B cell (primary cell): ENCODE results near the gene NOXO1. TPM values are rescaled to one million over a fixed set of nuclear protein-coding genes. Genes with fewer than 3 reads are reported as not detected.

ENCODE experiments used
- ATAC-seq: fragments of 200-7000 bp; cut with Tn5 transposase; one replicate; pipeline ENCODE4 v1.10.0; 2021; ENCODE audit warnings: low read depth, mild to moderate bottlenecking, moderate number of reproducible peaks, moderate library complexity
- CTCF ChIA-PET: fragments of 350-600 bp; sonication (Branson Sonifier 250); formaldehyde crosslinking; loops from one replicate; lab custom pipeline; 2021; ENCODE audit warnings: antibody characterized with exemption, inconsistent platforms; lab: Charles Lee
- POLR2A ChIA-PET: fragments of 350-600 bp; sonication (Branson Sonifier 250); formaldehyde crosslinking; loops from one replicate; lab custom pipeline; 2021; ENCODE audit warnings: antibody characterized with exemption; lab: Charles Lee
- DNase-seq: peaks from one replicate; pipeline ENCODE4 v3.0.0; 2013
- H2AFZ ChIP-seq: 2 replicates; pipeline ENCODE4 v1.6.1; 2012; ENCODE audit warnings: mild to moderate bottlenecking, low read depth, low read length; ENCODE audit not compliant: insufficient read depth, poor library complexity, severe bottlenecking
- H3K27ac ChIP-seq, 2 donors: 1 replicate in 1 of 2; 2 replicates in 1 of 2; pipeline ENCODE4 v1.5.1; 2012 to 2013; ENCODE audit warnings: low read length in 2 of 2, mild to moderate bottlenecking in 2 of 2, moderate library complexity in 1 of 2
- H3K27me3 ChIP-seq, 4 experiments: fragments of 200-600 bp in 1 of 4; sonication (generic) in 1 of 4; replicated peaks in 1 of 4; 1 replicate in 2 of 4; 2 replicates in 2 of 4; pipeline versions ENCODE4 v1.6.1 to v1.7.0; 2013 to 2016; ENCODE audit warnings: low read length in 3 of 4, mild to moderate bottlenecking in 2 of 4, mixed read lengths in 1 of 4, moderate library complexity in 1 of 4; ENCODE audit not compliant: insufficient read depth in 4 of 4, control insufficient read depth in 3 of 4; ENCODE audit errors: control extremely low read depth in 1 of 4
- H3K36me3 ChIP-seq, 2 experiments: replicated peaks in 1 of 2; 1 replicate in 1 of 2; 2 replicates in 1 of 2; pipeline versions ENCODE4 v1.6.1 to v1.7.1; 2013; ENCODE audit warnings: low read length in 1 of 2; ENCODE audit not compliant: insufficient read depth in 2 of 2, control insufficient read depth in 1 of 2; ENCODE audit errors: control extremely low read depth in 1 of 2, extremely low read depth in 1 of 2
- H3K4me1 ChIP-seq, 2 donors: fragments of 200-600 bp in 1 of 2; sonication (generic) in 1 of 2; 1 replicate in 1 of 2; 2 replicates in 1 of 2; pipeline versions ENCODE4 v1.5.1 to v1.6.1; 2013 to 2017; ENCODE audit warnings: low read length in 2 of 2; ENCODE audit not compliant: control insufficient read depth in 2 of 2, insufficient read depth in 2 of 2
- H3K4me2 ChIP-seq: replicated peaks from 2 replicates; pipeline ENCODE3; 2012; ENCODE audit warnings: mild to moderate bottlenecking, low read depth, low read length; ENCODE audit not compliant: poor library complexity, severe bottlenecking
- H3K4me3 ChIP-seq, 5 experiments: fragments of 200-600 bp in 1 of 5; sonication (generic) in 1 of 5; 1 replicate in 3 of 5; 2 replicates in 2 of 5; pipeline versions ENCODE4 v1.5.1 to v1.7.0; 2011 to 2016; ENCODE audit warnings: low read length in 4 of 5, mild to moderate bottlenecking in 4 of 5, low read depth in 2 of 5, control low read depth in 1 of 5, moderate library complexity in 1 of 5; ENCODE audit not compliant: insufficient read depth in 1 of 5; ENCODE audit errors: control extremely low read depth in 1 of 5, extremely low read depth in 1 of 5
- H3K79me2 ChIP-seq: fragments of 200-600 bp; sonication (generic); one replicate; pipeline ENCODE4 v1.6.0; 2016; ENCODE audit warnings: low read length; ENCODE audit not compliant: control insufficient read depth, insufficient read depth
- H3K9ac ChIP-seq: fragments of 200-600 bp; sonication (generic); 2 replicates; pipeline ENCODE4 v1.6.1; 2017; ENCODE audit warnings: mild to moderate bottlenecking, low read length, moderate library complexity
- H3K9me3 ChIP-seq, 3 donors: one replicate each; pipeline versions ENCODE4 v1.6.1 to v1.7.1; 2013; ENCODE audit warnings: low read length in 2 of 3; ENCODE audit not compliant: control insufficient read depth in 2 of 3, insufficient read depth in 1 of 3; ENCODE audit errors: control extremely low read depth in 1 of 3
- H4K20me1 ChIP-seq: 2 replicates; pipeline ENCODE4 v1.6.0; 2012; ENCODE audit warnings: mild to moderate bottlenecking, low read length; ENCODE audit not compliant: insufficient read depth, control insufficient read depth, poor library complexity, severe bottlenecking
- H3K27ac Mint-ChIP-seq: one replicate; pipeline ENCODE4 v1.8.0; 2021; ENCODE audit warnings: mixed read lengths
- H3K27me3 Mint-ChIP-seq: one replicate; pipeline ENCODE4 v1.8.0; 2021; ENCODE audit warnings: mixed read lengths
- H3K4me1 Mint-ChIP-seq: one replicate; pipeline ENCODE4 v1.8.0; 2021; ENCODE audit warnings: mixed read lengths
- H3K4me3 Mint-ChIP-seq: one replicate; pipeline ENCODE4 v1.8.0; 2021; ENCODE audit warnings: mixed read lengths
- H3K9me3 Mint-ChIP-seq: one replicate; pipeline ENCODE4 v1.8.0; 2022; ENCODE audit warnings: mixed read lengths; ENCODE audit not compliant: insufficient read depth
- EZH2 ChIP-seq: IDR thresholded peaks from 2 replicates; pipeline ENCODE4 v1.6.1; 2012; ENCODE audit warnings: borderline replicate concordance, low read depth, mild to moderate bottlenecking, moderate library complexity, low read length; ENCODE audit not compliant: insufficient read depth, poor library complexity, severe bottlenecking
- WGBS: methylation state at CpG from one replicate; pipeline ENCODE4 v1.1.5; 2013; ENCODE audit warnings: missing lambda C conversion rate; ENCODE audit not compliant: insufficient coverage; 5-methylcytosine and 5-hydroxymethylcytosine counted together
- intact Hi-C: fragments of 100-400 bp; cut with micrococcal nuclease; formaldehyde crosslinking; loops from one replicate; pipeline ENCODE4 v1.10.0; 2022
- polyA plus RNA-seq: library from polyadenylated mRNA; depleted of rRNA; stranded (reverse); fragments of >200 nt; gene quantifications from 2 replicates; pipeline ENCODE4 v1.2.3, GENCODE V29; 2012
- total RNA-seq, 2 donors: library from RNA; stranded (reverse); fragments of 120-200 nt in 1 of 2; gene quantifications; 1 replicate in 1 of 2; 2 replicates in 1 of 2; pipeline versions ENCODE4 v1.2.3 to v1.2.4, GENCODE V29; 2013 to 2022
- TF ChIP-seq, protein P1 (sequence below): fragments of 200-600 bp; IDR thresholded peaks from one replicate; pipeline ENCODE4 v1.8.0; 2022; ENCODE audit warnings: antibody characterized with exemption, mild to moderate bottlenecking

Gene NOXO1
- total and polyA plus RNA-seq, 2 donors (not counting 1 experiment from before 2014, with no cell fraction given), result 0.30 to 0.74 TPM

DNA sequence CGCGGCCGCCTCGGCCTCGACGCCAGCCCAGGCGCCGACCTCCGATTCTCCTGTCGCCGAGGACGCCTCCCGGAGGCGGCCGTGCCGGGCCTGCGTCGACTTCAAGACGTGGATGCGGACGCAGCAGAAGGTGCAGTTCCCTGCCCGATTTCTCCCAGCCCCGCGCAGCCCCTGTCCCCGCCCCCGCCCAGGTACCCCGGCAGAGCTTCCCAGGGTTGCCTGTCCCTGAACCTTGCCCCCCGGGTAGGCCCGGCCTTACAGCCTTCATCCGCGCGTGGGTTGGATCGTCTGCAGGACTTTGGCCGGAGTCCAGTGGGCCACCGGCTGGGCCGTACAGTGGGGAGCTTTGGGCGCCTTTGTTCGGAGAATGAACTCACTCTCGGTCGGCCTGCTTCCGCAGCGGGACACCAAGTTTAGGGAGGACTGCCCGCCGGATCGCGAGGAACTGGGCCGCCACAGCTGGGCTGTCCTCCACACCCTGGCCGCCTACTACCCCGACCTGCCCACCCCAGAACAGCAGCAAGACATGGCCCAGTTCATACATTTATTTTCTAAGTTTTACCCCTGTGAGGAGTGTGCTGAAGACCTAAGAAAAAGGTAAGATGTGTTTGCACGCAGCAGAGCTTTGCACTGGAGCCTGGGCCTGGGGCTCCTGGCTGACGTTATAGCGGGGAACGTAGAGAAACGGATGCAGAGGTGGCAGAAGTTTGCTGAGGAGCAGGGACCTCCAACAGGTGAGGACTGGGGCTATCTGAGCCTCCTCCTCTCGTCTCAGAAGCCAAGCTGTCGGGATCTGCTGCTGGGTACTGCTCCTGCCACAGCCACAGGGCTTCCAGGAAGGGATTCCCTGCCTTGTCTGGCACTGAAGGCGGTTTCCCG is 3.3 kb upstream of the NOXO1 start:
- H3K9ac ChIP-seq, result peak overlapping the region; percentile 76
- ChIA-PET CTCF (interaction anchor here (0.6 to 1.4 kb wide), 4 partner anchors 11 to 331 kb away, joined by 3 to 4 read pairs (median 4); partner anchors contain the start of genes RPS2 and TBL3), POLR2A (interaction anchor here (0.7 to 3.5 kb wide), 7 partner anchors 13 to 504 kb away, joined by 3 to 15 read pairs (median 4); partner anchors contain the start of genes RPS2 and TBL3)
- 16% methylated on average over 56 of the region's 58 CpGs for WGBS
- peak overlapping the region; percentile 98 for H3K4me2 ChIP-seq
- Mint-ChIP-seq H3K4me1 (peaks cover 33% of the 10 kb centered on the region), H3K4me3 (peak overlapping the region; percentile 88), H3K9me3 (no peaks in the 10 kb centered on the region), H3K27ac (peak overlapping the region; percentile 61), H3K27me3 (peaks cover 6% of the 10 kb centered on the region)
- peaks cover 0 to 34% (median 19%) of the 10 kb centered on the region in 4 experiments for H3K27me3 ChIP-seq
- TF ChIP-seq, protein P1, sequence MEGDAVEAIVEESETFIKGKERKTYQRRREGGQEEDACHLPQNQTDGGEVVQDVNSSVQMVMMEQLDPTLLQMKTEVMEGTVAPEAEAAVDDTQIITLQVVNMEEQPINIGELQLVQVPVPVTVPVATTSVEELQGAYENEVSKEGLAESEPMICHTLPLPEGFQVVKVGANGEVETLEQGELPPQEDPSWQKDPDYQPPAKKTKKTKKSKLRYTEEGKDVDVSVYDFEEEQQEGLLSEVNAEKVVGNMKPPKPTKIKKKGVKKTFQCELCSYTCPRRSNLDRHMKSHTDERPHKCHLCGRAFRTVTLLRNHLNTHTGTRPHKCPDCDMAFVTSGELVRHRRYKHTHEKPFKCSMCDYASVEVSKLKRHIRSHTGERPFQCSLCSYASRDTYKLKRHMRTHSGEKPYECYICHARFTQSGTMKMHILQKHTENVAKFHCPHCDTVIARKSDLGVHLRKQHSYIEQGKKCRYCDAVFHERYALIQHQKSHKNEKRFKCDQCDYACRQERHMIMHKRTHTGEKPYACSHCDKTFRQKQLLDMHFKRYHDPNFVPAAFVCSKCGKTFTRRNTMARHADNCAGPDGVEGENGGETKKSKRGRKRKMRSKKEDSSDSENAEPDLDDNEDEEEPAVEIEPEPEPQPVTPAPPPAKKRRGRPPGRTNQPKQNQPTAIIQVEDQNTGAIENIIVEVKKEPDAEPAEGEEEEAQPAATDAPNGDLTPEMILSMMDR, result no peak
- no peak for TF ChIP-seq EZH2
- ATAC-seq, result peak; percentile 13
- no peak for DNase-seq
- intact Hi-C loops, result loop anchor here (1.0 kb wide), 1 partner anchor 25 kb away; the partner anchor contains the start of gene ZNF598
- peak overlapping the region; percentile 3 to 78 (median 62) for H3K4me3 ChIP-seq
- no peaks in the 10 kb centered on the region for H4K20me1 ChIP-seq
- peaks cover 0 to under 1% (median 0%) of the 10 kb centered on the region in 3 donors for H3K9me3 ChIP-seq
- peaks cover 0 to 10% of the 10 kb centered on the region in 2 experiments for H3K36me3 ChIP-seq
- H3K27ac ChIP-seq, result peak overlapping the region; percentile 10 to 66
- H3K79me2 ChIP-seq, result no peaks in the 10 kb centered on the region
- peak overlapping the region; percentile 88 for H2AFZ ChIP-seq
- H3K4me1 ChIP-seq, result peaks cover 16 to 38% of the 10 kb centered on the region in 2 donors
